GM18873 (cell line): Measurements from ENCODE around the gene PIK3CB.
A peak's percentile ranks its signal among the peaks of the same experiment; 100 is the strongest.

ENCODE experiments used
- ATAC-seq: cut with Tn5 transposase; IDR thresholded peaks from one replicate; pipeline ENCODE4 v1.9.1; 2021; ENCODE audit warnings: mild to moderate bottlenecking, moderate library complexity, moderate number of reproducible peaks; ENCODE audit not compliant: unreplicated experiment, low FRiP score

The PIK3CB gene

GRCh38 chr3:138834596-138835396, at the start of gene PIK3CB:
PIK3CB (minus strand) TSS chr3:138834928; CDS start chr3:138759343, 75,585 bp downstream.
- peak; percentile 69 for ATAC-seq

- no peak for ATAC-seq
Measured at GRCh38 chr3:138881233-138881632, 46.5 kb upstream of the PIK3CB start.

- ATAC-seq: no peak
Measured at GRCh38 chr3:138879541-138880380, 45.0 kb upstream of the PIK3CB start.

- ATAC-seq: no peak
Measured at GRCh38 chr3:138877226-138877625, 42.5 kb upstream of the PIK3CB start.

GRCh38 chr3:138875754-138876664, 41.3 kb upstream of the PIK3CB start:
- ATAC-seq: no peak

- no peak for ATAC-seq
Measured at GRCh38 chr3:138875096-138875753, 40.5 kb upstream of the PIK3CB start.

GRCh38 chr3:138873471-138874278, 38.9 kb upstream of the PIK3CB start:
- no peak for ATAC-seq

GRCh38 chr3:138872632-138873031, 37.9 kb upstream of the PIK3CB start:
- no peak for ATAC-seq

- no peak for ATAC-seq
Measured at GRCh38 chr3:138867996-138868395, 33.3 kb upstream of the PIK3CB start.

- ATAC-seq: no peak
Measured at GRCh38 chr3:138863776-138864113, 29.0 kb upstream of the PIK3CB start.

GRCh38 chr3:138862924-138863775, 28.4 kb upstream of the PIK3CB start:
- ATAC-seq: no peak

- no peak for ATAC-seq
Measured at GRCh38 chr3:138862531-138862923, 27.8 kb upstream of the PIK3CB start.

GRCh38 chr3:138861798-138862197, 27.1 kb upstream of the PIK3CB start:
- ATAC-seq: no peak

GRCh38 chr3:138856799-138857198, 22.1 kb upstream of the PIK3CB start:
- ATAC-seq: no peak

- no peak for ATAC-seq
Measured at GRCh38 chr3:138854940-138855339, 20.2 kb upstream of the PIK3CB start.

GRCh38 chr3:138854204-138854603, 19.5 kb upstream of the PIK3CB start:
- no peak for ATAC-seq

GRCh38 chr3:138850151-138850550, 15.4 kb upstream of the PIK3CB start:
- ATAC-seq: no peak

GRCh38 chr3:138849222-138849940, 14.7 kb upstream of the PIK3CB start:
- ATAC-seq: no peak
